ENCODE measurements around the gene KHDC4. TPM values are rescaled to one million over a fixed set of nuclear protein-coding genes. Genes with fewer than 3 reads are reported as not detected.

Gene KHDC4
- total RNA-seq, 1 experiment from 2014 or later, result 57.7 TPM

DNA sequence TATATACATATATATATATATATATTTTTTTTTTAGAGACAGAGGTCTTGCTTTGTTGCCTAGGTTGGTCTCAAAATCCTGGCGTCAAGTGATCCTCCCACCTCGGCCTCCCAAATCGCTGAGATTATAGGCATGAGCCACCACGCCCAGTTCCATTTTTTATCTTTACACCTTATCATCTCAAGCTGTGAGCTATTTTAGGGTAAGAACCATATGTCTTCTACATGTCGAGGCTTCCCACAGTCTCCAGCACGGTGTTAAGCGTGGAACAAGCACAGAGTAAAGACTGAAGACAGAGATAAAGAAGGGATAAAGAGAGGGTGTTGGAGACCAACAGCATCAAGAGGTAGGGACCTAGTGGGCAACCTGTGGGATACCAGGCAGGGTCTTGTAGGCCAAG is 30.0 kb upstream of the KHDC4 start:
- Mint-ChIP-seq H3K36me3 (ENCODE audit: insufficient read depth in 1 of 3, low read depth in 3 of 3) (peaks cover 52 to 89% (median 88%) of the 10 kb centered on the region in 3 experiments), H3K4me1 (peaks cover 18 to 30% of the 10 kb centered on the region in 2 experiments), H3K27ac (no peak overlapping the region), H3K4me3 (no peak overlapping the region), H3K27me3 (ENCODE audit: low read depth) (no peaks in the 10 kb centered on the region), H3K9me3 (no peaks in the 10 kb centered on the region)
- Histone ChIP-seq H3K27me3 (ENCODE audit: insufficient read depth, low read length) (no peaks in the 10 kb centered on the region), H2AK5ac (ENCODE audit: insufficient read length, low read length) (no peak overlapping the region), H4K91ac (ENCODE audit: insufficient read length, low read depth, low read length) (no peak overlapping the region), H2BK120ac (ENCODE audit: low read depth, low read length, poor library complexity, severe bottlenecking) (no peak overlapping the region), H2BK12ac (ENCODE audit: insufficient read length, low read depth, low read length) (no peak overlapping the region), H3K27ac (ENCODE audit: insufficient read length, low read depth, low read length) (no peak overlapping the region), H3K4me1 (ENCODE audit: insufficient read depth, low read length) (peaks cover 11% of the 10 kb centered on the region), H3K18ac (ENCODE audit: insufficient read length, low read depth, low read length) (no peak overlapping the region), H3K23ac (ENCODE audit: insufficient read length, low read depth, low read length) (no peak overlapping the region), H3K56ac (ENCODE audit: insufficient read length, low read depth, low read length) (no peak overlapping the region), H4K8ac (replicated peaks; ENCODE audit: insufficient read length, low read depth, low read length) (no peak overlapping the region), H3K79me2 (ENCODE audit: insufficient read depth, low read length) (no peaks in the 10 kb centered on the region), H3K9ac (ENCODE audit: extremely low read depth, insufficient read length, low read length) (no peak overlapping the region), H3K79me1 (ENCODE audit: insufficient read depth, low read depth, low read length, poor library complexity, severe bottlenecking) (no peaks in the 10 kb centered on the region), H2BK5ac (ENCODE audit: insufficient read length, low read length) (no peak overlapping the region), H2AFZ (ENCODE audit: low read length) (no peak overlapping the region), H3T11ph (ENCODE audit: low read length) (no peak overlapping the region), H3K4ac (ENCODE audit: low read depth, low read length) (no peak overlapping the region), H3K14ac (ENCODE audit: insufficient read depth, low read length) (no peak overlapping the region), H4K5ac (ENCODE audit: insufficient read length, low read depth, low read length) (no peak overlapping the region), H3K4me2 (ENCODE audit: insufficient read depth, insufficient read length, low read length) (no peak overlapping the region), H2BK15ac (ENCODE audit: low read depth, low read length) (no peak overlapping the region), H2BK20ac (ENCODE audit: low read depth, low read length, poor library complexity, severe bottlenecking) (no peak overlapping the region), H4K20me1 (ENCODE audit: control insufficient read depth, insufficient read depth, insufficient read length) (no peaks in the 10 kb centered on the region), H3K9me3 (ENCODE audit: control insufficient read depth, low read depth, low read length) (no peaks in the 10 kb centered on the region), H3K23me2 (ENCODE audit: insufficient read length, low read depth, low read length, poor library complexity, severe bottlenecking) (no peaks in the 10 kb centered on the region)
- TF ChIP-seq, protein P1, sequence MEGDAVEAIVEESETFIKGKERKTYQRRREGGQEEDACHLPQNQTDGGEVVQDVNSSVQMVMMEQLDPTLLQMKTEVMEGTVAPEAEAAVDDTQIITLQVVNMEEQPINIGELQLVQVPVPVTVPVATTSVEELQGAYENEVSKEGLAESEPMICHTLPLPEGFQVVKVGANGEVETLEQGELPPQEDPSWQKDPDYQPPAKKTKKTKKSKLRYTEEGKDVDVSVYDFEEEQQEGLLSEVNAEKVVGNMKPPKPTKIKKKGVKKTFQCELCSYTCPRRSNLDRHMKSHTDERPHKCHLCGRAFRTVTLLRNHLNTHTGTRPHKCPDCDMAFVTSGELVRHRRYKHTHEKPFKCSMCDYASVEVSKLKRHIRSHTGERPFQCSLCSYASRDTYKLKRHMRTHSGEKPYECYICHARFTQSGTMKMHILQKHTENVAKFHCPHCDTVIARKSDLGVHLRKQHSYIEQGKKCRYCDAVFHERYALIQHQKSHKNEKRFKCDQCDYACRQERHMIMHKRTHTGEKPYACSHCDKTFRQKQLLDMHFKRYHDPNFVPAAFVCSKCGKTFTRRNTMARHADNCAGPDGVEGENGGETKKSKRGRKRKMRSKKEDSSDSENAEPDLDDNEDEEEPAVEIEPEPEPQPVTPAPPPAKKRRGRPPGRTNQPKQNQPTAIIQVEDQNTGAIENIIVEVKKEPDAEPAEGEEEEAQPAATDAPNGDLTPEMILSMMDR (conservative IDR thresholded peaks at IDR 0.05), result no peak
- DNase-seq, result no peak
- no CpG with 5 or more reads among the region's 7 CpGs for WGBS (ENCODE audit: extremely low coverage, insufficient read length, low lambda C conversion rate)

Data from H9 (cell line).